Kidney (tissue), 14 donors: ENCODE measurements around the gene CLMN. TPM values are rescaled to one million over a fixed set of nuclear protein-coding genes. Genes with fewer than 3 reads are reported as not detected.

ENCODE experiments used
- DNase-seq, 5 donors: peaks; one replicate each; pipeline ENCODE4 v3.0.0-alpha.2; 2013 to 2020
- FAIRE-seq: peaks from 2 replicates; lab custom pipeline; 2012; peaks lifted over from hg19 to GRCh38; lab: Jason Lieb, UNC
- H3K27ac ChIP-seq, 2 donors: one replicate each; pipeline ENCODE4 v1.7.0; 2013; ENCODE audit warnings: low read depth in 2 of 2, low read length in 2 of 2, inconsistent platforms in 1 of 2
- H3K27me3 ChIP-seq: one replicate; pipeline ENCODE4 v1.7.1; 2013; ENCODE audit warnings: low read length, inconsistent platforms; ENCODE audit not compliant: control insufficient read depth, insufficient read depth
- H3K36me3 ChIP-seq, 3 donors: one replicate each; pipeline versions ENCODE4 v1.7.0 to v1.7.1; 2013; ENCODE audit warnings: low read length in 3 of 3, control low read depth in 1 of 3, inconsistent platforms in 1 of 3; ENCODE audit not compliant: insufficient read depth in 3 of 3, control insufficient read depth in 2 of 3
- H3K4me1 ChIP-seq, 3 donors: one replicate each; pipeline versions ENCODE4 v1.7.0 to v1.7.1; 2013; ENCODE audit warnings: low read length in 3 of 3, inconsistent platforms in 1 of 3, low read depth in 1 of 3; ENCODE audit not compliant: control insufficient read depth in 2 of 3, insufficient read depth in 2 of 3
- H3K4me3 ChIP-seq, 3 donors: one replicate each; pipeline versions ENCODE4 v1.7.0 to v1.8.1; 2013; ENCODE audit warnings: low read length in 3 of 3, control low read depth in 1 of 3, inconsistent platforms in 1 of 3
- H3K9ac ChIP-seq, 3 donors: one replicate each; pipeline versions ENCODE4 v1.7.0 to v1.7.1; 2013; ENCODE audit warnings: low read length in 3 of 3, control low read depth in 1 of 3, inconsistent platforms in 1 of 3
- H3K9me3 ChIP-seq, 3 donors: one replicate each; pipeline versions ENCODE4 v1.7.0 to v1.7.1; 2013; ENCODE audit warnings: low read length in 3 of 3, control low read depth in 1 of 3, inconsistent platforms in 1 of 3; ENCODE audit not compliant: control insufficient read depth in 2 of 3, insufficient read depth in 1 of 3
- CTCF ChIP-seq: IDR thresholded peaks from 3 replicates; pipeline ENCODE4 v1.5.1; 2012; ENCODE audit warnings: mild to moderate bottlenecking, moderate library complexity, borderline replicate concordance; ENCODE audit not compliant: insufficient read depth; ENCODE audit errors: extremely low read depth
- intact Hi-C: fragments of 100-400 bp; cut with DNase I; formaldehyde crosslinking; loops from one replicate; pipeline ENCODE4 v1.11.1; 2022
- polyA plus RNA-seq: library from polyadenylated mRNA; stranded (reverse); fragments of 350-450 nt; fragmentation: Illumina TruSeq; extraction: RNeasy Lipid Tissue Mini Kit (QIAGEN cat#74804); gene quantifications from one replicate; pipeline ENCODE4 v1.2.3, GENCODE V29; 2014; ENCODE audit warnings: low read depth, low replicate concordance; ENCODE audit not compliant: insufficient read depth
- total RNA-seq: library from RNA; stranded (reverse); fragmentation: NEBNext Ultra II Directional; extraction: Animal tissue kit (Norgen Biotek cat#: 25700); gene quantifications from one replicate; pipeline ENCODE4 v1.2.1, GENCODE V29; 2021
- donor health status: control.
- donor health status: control.
- donor health status: control.
- donor health status: control.
- donor health status: control.
- donor health status: DM: yes; HTN: yes; CAD: no.
- donor health status: Normal renal cell carcinoma (clear cell type).

Gene CLMN
- total and polyA plus RNA-seq, 2 donors from 2014 or later: 33.1 to 151 TPM

GRCh38 chr14:95315156-95315555 lies 4.6 kb downstream of the CLMN start:
- Histone ChIP-seq H3K4me3 (peak overlapping the region in 1 of 3 donors; percentile 25), H3K4me1 (peaks cover 0 to 50% (median 44%) of the 10 kb centered on the region in 3 donors), H3K9me3 (no peaks in the 10 kb centered on the region), H3K9ac (peak overlapping the region in 1 of 3 donors; percentile 47), H3K36me3 (no peaks in the 10 kb centered on the region), H3K27me3 (no peaks in the 10 kb centered on the region), H3K27ac (peak overlapping the region; percentile 63 to 79)
- FAIRE-seq (no peak), DNase-seq (no peak)
- TF ChIP-seq CTCF: peak; percentile 2
- intact Hi-C loops: no loop called here

- H3K36me3 ChIP-seq: no peaks in the 10 kb centered on the region
- H3K27me3 ChIP-seq: no peaks in the 10 kb centered on the region
- intact Hi-C loops: no loop called here
- no peaks in the 10 kb centered on the region for H3K9me3 ChIP-seq
- FAIRE-seq: no peak
- no peak for DNase-seq
- H3K27ac ChIP-seq: peak overlapping the region; percentile 63 to 79
- peak overlapping the region in 1 of 3 donors; percentile 37 for H3K9ac ChIP-seq
- no peak for TF ChIP-seq CTCF
- H3K4me3 ChIP-seq: no peak overlapping the region
- H3K4me1 ChIP-seq: peaks cover 0 to 51% (median 46%) of the 10 kb centered on the region in 3 donors
Observed at GRCh38 chr14:95314609-95315008, 5.1 kb downstream of the CLMN start.

- Histone ChIP-seq H3K4me1 (peaks cover 0 to 51% (median 50%) of the 10 kb centered on the region in 3 donors), H3K4me3 (no peak overlapping the region), H3K9me3 (no peaks in the 10 kb centered on the region), H3K27me3 (no peaks in the 10 kb centered on the region), H3K27ac (peak overlapping the region; percentile 63 to 79), H3K36me3 (no peaks in the 10 kb centered on the region), H3K9ac (no peak overlapping the region)
- intact Hi-C loops: no loop called here
- FAIRE-seq (no peak), DNase-seq (peak in 1 of 5 donors; percentile 93)
- no peak for TF ChIP-seq CTCF
Observed at GRCh38 chr14:95313707-95314106, 6.0 kb downstream of the CLMN start.

- Histone ChIP-seq H3K36me3 (no peaks in the 10 kb centered on the region), H3K27me3 (no peaks in the 10 kb centered on the region), H3K4me1 (peaks cover 0 to 55% (median 51%) of the 10 kb centered on the region in 3 donors), H3K27ac (peak overlapping the region in 1 of 2 donors; percentile 63), H3K4me3 (no peak overlapping the region), H3K9me3 (no peaks in the 10 kb centered on the region), H3K9ac (no peak overlapping the region)
- TF ChIP-seq CTCF: no peak
- DNase-seq (no peak), FAIRE-seq (no peak)
- intact Hi-C loops: no loop called here
Observed at GRCh38 chr14:95313190-95313589, 6.5 kb downstream of the CLMN start.
